GM18868 (cell line): ENCODE data around the gene MUC5AC.

Experiments
- ATAC-seq: cut with Tn5 transposase; IDR thresholded peaks from one replicate; pipeline ENCODE4 v1.9.1; 2021; ENCODE audit warnings: mild to moderate bottlenecking, moderate library complexity; ENCODE audit not compliant: unreplicated experiment

MUC5AC gene

GRCh38 chr11:1222491-1223345 lies 65.0 kb downstream of the MUC5AC start, which contains the start of gene MUC5B:
Gene MUC5B (plus strand): TSS chr11:1223066. CDS start chr11:1223124, 58 bp downstream.
- ATAC-seq: no peak

GRCh38 chr11:1223346-1224110 lies 65.8 kb downstream of the MUC5AC start:
- ATAC-seq: no peak

DNA sequence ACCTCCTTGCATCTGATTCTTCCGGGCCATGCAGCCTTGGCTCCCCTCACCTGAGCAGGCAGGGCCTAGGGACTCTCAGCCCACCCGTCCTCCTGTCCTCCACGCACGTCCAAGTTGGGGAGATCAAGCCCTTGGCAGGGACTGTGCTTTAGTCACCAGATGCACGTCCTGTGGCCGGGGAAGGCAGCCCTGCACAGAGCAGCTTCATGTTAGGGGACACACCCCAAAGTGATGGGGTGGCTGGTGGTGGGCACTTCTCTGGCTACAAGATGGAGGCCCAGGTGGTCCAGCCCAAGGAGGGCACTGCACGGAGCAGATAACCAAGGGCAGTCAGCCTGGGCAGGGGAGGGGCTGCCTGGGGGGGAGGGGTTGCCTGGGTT lies 66.3 kb downstream of the MUC5AC start:
- ATAC-seq: no peak

- no peak for ATAC-seq
These were observed 67.0 kb downstream of the MUC5AC start for GRCh38 chr11:1224491-1225385.

DNA sequence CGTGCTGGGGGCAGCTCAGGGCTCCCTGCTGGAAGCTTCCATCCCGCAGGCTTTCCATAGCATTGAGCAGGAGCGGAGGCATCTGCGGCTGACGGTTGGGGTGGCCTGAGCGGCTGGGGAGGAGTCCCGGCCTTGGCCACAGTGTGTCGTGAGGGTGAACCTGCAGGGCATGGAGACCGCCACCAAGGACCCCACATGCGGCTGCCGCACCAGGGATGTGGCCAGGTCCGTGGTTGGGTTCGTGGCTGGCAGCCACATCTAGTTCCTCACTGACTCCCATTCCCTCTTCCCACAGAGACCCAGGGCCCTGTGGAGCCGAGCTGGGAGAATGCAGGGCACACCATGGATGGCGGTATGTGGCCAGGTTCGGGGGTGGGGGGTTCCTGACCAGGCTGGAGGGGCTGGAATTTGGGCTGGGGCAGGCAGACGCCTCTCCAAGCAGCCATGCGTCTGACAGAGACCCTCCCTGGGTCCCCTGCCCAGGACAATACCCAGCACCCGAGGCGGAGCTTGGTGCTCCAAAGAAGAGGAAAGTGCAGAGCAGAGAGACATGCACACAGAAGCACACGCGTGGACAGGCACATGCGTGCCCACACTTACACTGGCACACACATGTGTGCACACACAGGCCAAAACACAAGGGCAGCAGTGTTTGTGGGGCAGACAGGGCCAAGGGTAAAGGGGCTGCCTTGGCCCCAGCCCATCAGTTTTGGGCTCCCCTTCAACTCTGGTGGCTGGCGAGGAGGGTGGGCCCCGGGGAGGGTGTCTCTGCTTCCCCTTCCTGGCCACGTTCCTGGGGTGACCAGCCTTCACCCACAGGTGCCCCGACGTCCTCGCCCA lies 67.9 kb downstream of the MUC5AC start:
- ATAC-seq: no peak

GRCh38 chr11:1226226-1226985 lies 68.7 kb downstream of the MUC5AC start:
- ATAC-seq: no peak

DNA sequence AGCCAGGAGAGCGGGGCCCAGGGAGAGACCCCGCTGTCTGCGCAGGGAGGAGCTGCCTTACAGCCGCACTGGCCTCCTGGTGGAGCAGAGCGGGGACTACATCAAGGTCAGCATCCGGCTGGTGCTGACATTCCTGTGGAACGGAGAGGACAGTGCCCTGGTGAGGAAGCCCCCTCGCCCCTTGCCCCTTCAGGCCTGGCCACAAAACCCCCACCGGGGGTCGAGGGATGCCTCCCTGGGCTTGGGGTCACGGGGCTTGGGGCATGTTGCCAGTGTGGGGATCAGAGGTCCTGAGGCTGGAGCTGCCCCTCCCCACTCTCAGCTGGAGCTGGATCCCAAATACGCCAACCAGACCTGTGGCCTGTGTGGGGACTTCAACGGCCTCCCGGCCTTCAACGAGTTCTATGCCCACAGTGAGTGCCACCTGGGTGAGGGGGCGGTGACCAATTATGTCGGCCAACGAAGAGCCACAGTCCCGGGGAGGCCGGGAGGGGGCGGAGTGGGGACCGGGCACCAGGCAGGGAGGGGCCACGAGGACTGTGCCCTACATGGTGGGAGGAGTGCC lies 69.3 kb downstream of the MUC5AC start:
- no peak for ATAC-seq

DNA sequence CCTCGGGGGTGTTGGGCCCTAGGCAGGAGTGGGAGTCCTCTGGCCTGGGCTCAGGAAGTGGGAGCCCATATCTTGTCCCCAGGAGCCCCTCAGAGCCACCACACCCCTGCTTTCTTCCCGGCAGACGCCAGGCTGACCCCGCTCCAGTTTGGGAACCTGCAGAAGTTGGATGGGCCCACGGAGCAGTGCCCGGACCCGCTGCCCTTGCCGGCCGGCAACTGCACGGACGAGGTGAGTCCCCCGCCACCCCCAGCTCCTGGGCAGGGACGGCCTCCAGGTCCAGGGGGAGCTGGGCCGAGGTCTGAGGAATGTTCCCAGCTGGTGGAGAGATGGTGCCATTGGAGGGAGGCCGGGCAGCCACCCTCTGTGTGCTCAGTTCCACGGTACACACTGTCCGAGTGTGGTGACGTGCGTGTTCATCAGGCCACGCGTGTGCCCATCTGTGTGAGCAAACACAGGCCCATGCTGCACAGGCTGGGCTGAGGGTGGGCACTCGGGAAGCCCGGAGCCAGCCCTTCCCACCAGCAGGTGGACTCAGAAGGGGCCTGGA lies 69.9 kb downstream of the MUC5AC start:
- no peak for ATAC-seq

- no peak for ATAC-seq
These were observed 70.5 kb downstream of the MUC5AC start for GRCh38 chr11:1228101-1228821.

- no peak for ATAC-seq
These were observed 71.2 kb downstream of the MUC5AC start for GRCh38 chr11:1228921-1229451.

DNA sequence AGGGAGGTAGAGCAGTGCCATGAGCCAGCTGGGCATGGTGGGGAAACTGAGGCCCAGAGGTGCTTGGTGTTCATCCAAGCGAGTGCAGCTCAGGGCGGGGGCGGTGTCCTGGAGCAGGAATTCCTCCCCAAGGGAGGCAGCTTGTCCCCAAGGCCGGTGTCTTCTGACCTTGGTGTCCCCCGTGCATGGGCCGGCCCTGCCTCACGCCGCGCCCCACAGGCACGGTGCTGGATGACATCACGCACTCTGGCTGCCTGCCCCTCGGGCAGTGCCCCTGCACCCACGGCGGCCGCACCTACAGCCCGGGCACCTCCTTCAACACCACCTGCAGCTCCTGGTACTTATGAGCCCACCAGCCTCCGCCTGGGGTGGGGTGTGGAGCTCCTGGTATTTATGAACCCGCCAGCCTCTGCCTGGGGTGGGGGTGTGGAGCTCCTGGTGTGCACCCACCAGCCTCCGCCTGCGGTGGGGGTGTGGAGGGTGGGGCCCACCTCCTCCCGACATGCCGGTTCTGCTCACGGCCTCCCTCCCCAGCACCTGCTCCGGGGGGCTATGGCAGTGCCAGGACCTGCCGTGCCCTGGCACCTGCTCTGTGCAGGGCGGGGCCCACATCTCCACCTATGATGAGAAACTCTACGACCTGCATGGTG lies 71.8 kb downstream of the MUC5AC start:
- no peak for ATAC-seq

DNA sequence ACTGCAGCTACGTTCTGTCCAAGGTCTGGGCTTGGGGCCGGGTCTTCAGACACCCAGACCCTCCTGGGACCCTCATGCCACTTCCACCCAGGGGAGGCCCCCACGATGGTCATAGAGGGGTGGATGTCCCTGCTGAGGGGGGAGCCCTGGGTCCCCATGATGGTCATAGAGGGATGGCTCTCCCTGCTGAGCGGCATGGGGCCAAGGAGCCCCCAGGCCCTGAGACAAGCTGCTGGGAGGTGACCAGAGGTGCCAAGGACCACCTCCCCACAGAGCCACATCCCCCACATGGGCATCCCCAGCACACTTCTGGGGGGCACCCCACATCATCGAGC lies 72.3 kb downstream of the MUC5AC start:
- no peak for ATAC-seq

- ATAC-seq: no peak
These were observed 73.0 kb downstream of the MUC5AC start for GRCh38 chr11:1230456-1231395.

GRCh38 chr11:1231396-1232020 lies 73.8 kb downstream of the MUC5AC start:
- no peak for ATAC-seq

DNA sequence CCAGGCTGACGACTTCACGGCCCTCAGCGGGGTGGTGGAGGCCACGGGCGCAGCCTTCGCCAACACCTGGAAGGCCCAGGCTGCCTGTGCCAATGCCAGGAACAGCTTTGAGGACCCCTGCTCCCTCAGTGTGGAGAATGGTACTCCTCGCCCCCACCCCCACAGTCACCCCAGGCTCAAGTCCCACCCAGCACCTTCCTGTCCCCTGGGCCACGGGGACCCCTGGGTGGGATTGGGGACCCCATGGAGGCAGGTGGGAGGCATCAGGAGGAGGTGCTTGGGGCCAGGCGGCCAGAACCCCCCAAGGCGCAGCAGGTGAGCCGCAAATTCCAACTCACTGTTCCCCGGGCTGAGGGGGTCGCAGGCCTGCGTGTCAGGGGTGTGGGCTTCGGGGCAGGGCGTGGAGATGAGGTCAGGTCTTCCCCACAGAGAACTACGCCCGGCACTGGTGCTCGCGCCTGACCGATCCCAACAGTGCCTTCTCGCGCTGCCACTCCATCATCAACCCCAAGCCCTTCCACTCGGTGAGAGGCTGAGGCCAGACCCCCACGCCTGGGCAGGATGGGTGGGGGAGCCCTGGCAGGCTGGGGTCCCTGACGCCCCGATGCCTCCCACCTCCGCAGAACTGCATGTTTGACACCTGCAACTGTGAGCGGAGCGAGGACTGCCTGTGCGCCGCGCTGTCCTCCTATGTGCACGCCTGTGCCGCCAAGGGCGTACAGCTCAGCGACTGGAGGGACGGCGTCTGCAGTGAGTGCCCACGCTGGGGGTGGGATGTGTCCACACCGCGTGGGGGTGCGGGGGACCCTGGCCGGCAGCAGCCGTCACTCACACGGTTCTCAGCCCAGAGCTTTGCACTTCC lies 74.5 kb downstream of the MUC5AC start:
- no peak for ATAC-seq
